Measurements from ENCODE around the gene TUBB. TPM values are rescaled to one million over a fixed set of nuclear protein-coding genes. Genes with fewer than 3 reads are reported as not detected.

TUBB gene
- total RNA-seq, 1 donor from 2014 or later, result 698 TPM

Other genes with a start within 250 kb of the TUBB start
- gene HLA-E, start 230.8 kb upstream of the TUBB start, total RNA-seq, result 87.4 and 91.7 TPM in 2 replicates
- gene GNL1, start 163.9 kb upstream of the TUBB start, total RNA-seq, result 22.3 and 28.4 TPM in 2 replicates
- gene PRR3, start 163.1 kb upstream of the TUBB start, total RNA-seq, result 6.5 and 6.6 TPM in 2 replicates
- 59.6 and 66.3 TPM in 2 replicates for gene ABCF1, start 148.9 kb upstream of the TUBB start, total RNA-seq
- gene PPP1R10, start 103.1 kb upstream of the TUBB start, total RNA-seq, result 32.1 and 40.0 TPM in 2 replicates
- 64.3 and 65.5 TPM in 2 replicates for gene MRPS18B, start 102.5 kb upstream of the TUBB start, total RNA-seq
- 8.1 and 13.3 TPM in 2 replicates for gene ATAT1, start 93.5 kb upstream of the TUBB start, total RNA-seq
- gene C6orf136, start 73.2 kb upstream of the TUBB start, total RNA-seq, result 7.0 and 7.5 TPM in 2 replicates
- 25.3 and 28.8 TPM in 2 replicates for gene DHX16, start 47.3 kb upstream of the TUBB start, total RNA-seq
- gene PPP1R18, start 33.7 kb upstream of the TUBB start, total RNA-seq, result 89.3 and 103 TPM in 2 replicates
- gene NRM, start 29.4 kb upstream of the TUBB start, total RNA-seq, result 2.9 and 4.5 TPM in 2 replicates
- gene MDC1, start 3.1 kb upstream of the TUBB start, total RNA-seq, result 8.0 and 8.2 TPM in 2 replicates
- gene FLOT1, start 22.3 kb downstream of the TUBB start, total RNA-seq, result 168 and 175 TPM in 2 replicates
- gene IER3, start 24.2 kb downstream of the TUBB start, total RNA-seq, result 45.8 and 55.5 TPM in 2 replicates
- 88.6 and 89.0 TPM in 2 replicates for gene DDR1, start 164.2 kb downstream of the TUBB start, total RNA-seq
- gene GTF2H4, start 187.9 kb downstream of the TUBB start, total RNA-seq, result 5.5 and 7.3 TPM in 2 replicates
- 21.3 and 21.7 TPM in 2 replicates for gene VARS2, start 193.9 kb downstream of the TUBB start, total RNA-seq
- not detected in 2 replicates for gene SFTA2, start 211.8 kb downstream of the TUBB start, total RNA-seq
- not detected in 2 replicates for gene MUCL3, start 220.6 kb downstream of the TUBB start, total RNA-seq